Activated B cell treated with CpG ODN at 0.5 μM for 24 hours (primary cell): ENCODE measurements around the gene MLLT1. TPM values are rescaled to one million over a fixed set of nuclear protein-coding genes. Genes with fewer than 3 reads are reported as not detected.

Source experiments
- ATAC-seq: fragments of 200-7000 bp; cut with Tn5 transposase; one replicate; pipeline ENCODE4 v1.10.0; 2021; ENCODE audit warnings: low read depth, mild to moderate bottlenecking, moderate library complexity
- CTCF ChIA-PET: fragments of 350-600 bp; sonication (Branson Sonifier 250); formaldehyde crosslinking; loops from one replicate; lab custom pipeline; 2021; ENCODE audit warnings: antibody characterized with exemption; lab: Charles Lee
- POLR2A ChIA-PET: fragments of 350-600 bp; sonication (Branson Sonifier 250); formaldehyde crosslinking; loops from one replicate; lab custom pipeline; 2021; ENCODE audit warnings: antibody characterized with exemption; lab: Charles Lee
- DNase-seq: peaks from one replicate; pipeline ENCODE4 v3.0.0; 2022
- H3K27ac Mint-ChIP-seq: one replicate; pipeline ENCODE4 v1.8.0; 2020; ENCODE audit warnings: mixed read lengths
- H3K27me3 Mint-ChIP-seq: one replicate; pipeline ENCODE4 v1.8.0; 2021; ENCODE audit warnings: mixed read lengths
- H3K36me3 Mint-ChIP-seq: one replicate; pipeline ENCODE4 v1.8.0; 2021; ENCODE audit warnings: low read depth, mixed read lengths
- H3K4me1 Mint-ChIP-seq: one replicate; pipeline ENCODE4 v1.8.0; 2021; ENCODE audit warnings: mixed read lengths
- H3K4me3 Mint-ChIP-seq: one replicate; pipeline ENCODE4 v1.8.0; 2020; ENCODE audit warnings: mild to moderate bottlenecking, mixed read lengths
- H3K9me3 Mint-ChIP-seq: one replicate; pipeline ENCODE4 v1.8.0; 2020; ENCODE audit warnings: mixed read lengths
- CTCF ChIP-seq: fragments of 200-600 bp; IDR thresholded peaks from one replicate; pipeline ENCODE4 v1.8.0; 2022; ENCODE audit warnings: antibody characterized with exemption, mild to moderate bottlenecking
- intact Hi-C: fragments of 100-400 bp; cut with micrococcal nuclease; formaldehyde crosslinking; loops from one replicate; pipeline ENCODE4 v1.15.1; 2024
- total RNA-seq: library from RNA; stranded (reverse); gene quantifications from 2 replicates; pipeline ENCODE4 v1.2.3, GENCODE V29; 2022

MLLT1 gene
- total RNA-seq, 1 donor from 2014 or later = 41.3 TPM

DNA sequence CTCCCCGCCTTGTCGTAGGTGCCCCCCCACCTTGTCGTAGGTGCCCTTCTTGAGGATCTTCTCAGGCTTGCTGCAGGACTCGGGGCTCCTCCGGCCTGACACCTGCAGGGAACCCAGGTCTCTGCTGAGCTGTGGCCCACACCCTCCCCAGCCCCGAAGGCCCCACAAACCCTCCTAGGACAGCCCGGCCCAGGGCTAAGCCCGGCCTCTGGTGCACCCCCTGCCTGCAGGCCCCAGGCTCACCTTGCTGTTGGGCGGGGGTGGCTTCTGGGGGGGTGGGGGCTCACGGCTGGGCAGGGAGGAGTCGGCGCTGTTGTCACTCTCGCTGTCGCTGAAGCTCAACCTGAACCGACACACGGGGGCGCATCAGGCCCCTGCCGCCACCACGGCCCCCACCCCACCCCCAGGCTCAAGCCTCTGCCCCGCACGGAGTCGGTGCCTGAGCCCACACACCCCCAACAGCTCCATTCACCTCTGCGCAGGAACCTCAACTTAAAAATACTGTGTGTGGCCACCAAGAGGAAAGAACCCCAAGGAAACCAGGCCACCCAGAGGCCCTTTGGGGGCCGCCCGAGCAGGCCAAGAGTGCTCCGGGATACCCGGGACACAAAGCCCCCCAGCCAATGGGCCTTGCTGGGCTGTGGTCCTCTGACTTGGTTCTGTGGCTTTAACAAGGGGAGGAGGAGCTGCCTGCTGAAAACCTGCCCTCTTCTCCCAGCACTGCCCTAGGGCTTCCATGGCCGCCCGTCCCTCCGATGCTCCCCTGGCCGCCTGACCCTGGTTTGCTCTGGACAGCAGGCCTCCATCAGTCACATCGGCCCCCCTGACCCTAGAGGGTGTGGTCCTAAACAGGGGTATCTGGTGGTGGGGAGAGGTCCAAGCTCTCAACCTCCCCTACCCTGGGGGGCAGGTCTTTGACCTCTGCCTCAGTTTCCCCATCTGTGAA lies 65.8 kb downstream of the MLLT1 start:
- TF ChIP-seq CTCF = no peak
- no peaks in the 10 kb centered on the region for H3K4me1 Mint-ChIP-seq
- CTCF ChIA-PET = no interaction called here
- H3K27ac Mint-ChIP-seq = no peak overlapping the region
- no peak overlapping the region for H3K4me3 Mint-ChIP-seq
- POLR2A ChIA-PET = interaction anchor here (0.5 kb wide), 1 partner anchor 10 kb away, joined by 5 read pairs; no protein-coding TSS in a partner anchor
- intact Hi-C loops = no loop called here
- H3K36me3 Mint-ChIP-seq = peaks cover 23% of the 10 kb centered on the region
- DNase-seq = no peak
- H3K9me3 Mint-ChIP-seq = no peaks in the 10 kb centered on the region
- no peaks in the 10 kb centered on the region for H3K27me3 Mint-ChIP-seq
- ATAC-seq = no peak

GRCh38 chr19:6213266-6213595 lies 66.5 kb downstream of the MLLT1 start:
- DNase-seq (no peak), ATAC-seq (no peak)
- ChIA-PET POLR2A (no interaction called here), CTCF (no interaction called here)
- no peaks in the 10 kb centered on the region for H3K27me3 Mint-ChIP-seq
- no peak for TF ChIP-seq CTCF
- H3K27ac Mint-ChIP-seq = no peak overlapping the region
- H3K36me3 Mint-ChIP-seq = peaks cover 21% of the 10 kb centered on the region
- intact Hi-C loops = no loop called here
- H3K4me3 Mint-ChIP-seq = no peak overlapping the region
- H3K9me3 Mint-ChIP-seq = no peaks in the 10 kb centered on the region
- H3K4me1 Mint-ChIP-seq = no peaks in the 10 kb centered on the region

DNA sequence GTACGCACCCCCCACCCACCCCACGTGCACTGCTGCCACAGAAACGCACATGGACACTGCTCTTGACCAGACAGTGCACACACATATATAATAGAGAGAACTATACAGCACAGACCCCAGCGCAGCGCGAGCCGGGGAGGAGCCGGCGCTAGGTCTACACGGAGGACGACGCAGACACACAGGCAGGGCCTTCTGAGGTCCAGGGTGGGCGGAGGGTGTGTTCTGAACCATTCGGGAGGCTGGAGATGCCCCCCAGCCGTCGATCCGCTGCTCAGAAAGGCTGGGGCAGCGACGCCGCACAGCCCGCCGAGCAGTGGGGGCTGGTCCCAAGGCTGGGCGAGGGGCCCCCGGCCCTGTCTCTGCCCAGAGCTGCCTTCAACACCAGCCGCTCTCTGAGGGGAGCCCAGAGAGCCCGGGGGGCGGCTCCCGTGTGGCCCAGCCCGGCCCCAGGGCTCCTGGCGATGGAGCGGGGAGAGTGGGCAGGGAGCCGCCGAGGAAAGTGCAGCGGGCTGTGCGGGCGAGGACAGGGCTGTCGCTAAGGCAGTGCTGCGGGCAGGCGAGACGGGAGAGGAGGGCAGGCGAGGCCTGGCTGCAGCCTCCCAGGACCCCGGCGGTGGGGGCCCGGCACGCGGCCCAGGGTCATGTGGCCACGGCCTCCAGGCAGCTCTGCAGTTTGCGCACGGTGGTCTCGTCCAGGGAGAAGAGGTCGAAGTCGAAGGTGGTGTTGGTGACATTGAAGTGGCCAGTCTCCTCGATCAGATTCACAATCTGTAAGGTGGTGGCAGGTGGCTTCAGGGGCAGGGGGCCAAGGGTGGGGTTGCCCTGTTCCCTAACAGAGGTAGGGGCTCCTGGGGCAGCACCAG lies 67.1 kb downstream of the MLLT1 start:
- intact Hi-C loops = no loop called here
- Mint-ChIP-seq H3K27ac (no peak overlapping the region), H3K4me1 (no peaks in the 10 kb centered on the region), H3K36me3 (peaks cover 21% of the 10 kb centered on the region), H3K9me3 (no peaks in the 10 kb centered on the region), H3K4me3 (no peak overlapping the region), H3K27me3 (no peaks in the 10 kb centered on the region)
- POLR2A ChIA-PET = no interaction called here
- CTCF ChIA-PET = no interaction called here
- TF ChIP-seq CTCF = no peak
- DNase-seq = no peak
- ATAC-seq = no peak

DNA sequence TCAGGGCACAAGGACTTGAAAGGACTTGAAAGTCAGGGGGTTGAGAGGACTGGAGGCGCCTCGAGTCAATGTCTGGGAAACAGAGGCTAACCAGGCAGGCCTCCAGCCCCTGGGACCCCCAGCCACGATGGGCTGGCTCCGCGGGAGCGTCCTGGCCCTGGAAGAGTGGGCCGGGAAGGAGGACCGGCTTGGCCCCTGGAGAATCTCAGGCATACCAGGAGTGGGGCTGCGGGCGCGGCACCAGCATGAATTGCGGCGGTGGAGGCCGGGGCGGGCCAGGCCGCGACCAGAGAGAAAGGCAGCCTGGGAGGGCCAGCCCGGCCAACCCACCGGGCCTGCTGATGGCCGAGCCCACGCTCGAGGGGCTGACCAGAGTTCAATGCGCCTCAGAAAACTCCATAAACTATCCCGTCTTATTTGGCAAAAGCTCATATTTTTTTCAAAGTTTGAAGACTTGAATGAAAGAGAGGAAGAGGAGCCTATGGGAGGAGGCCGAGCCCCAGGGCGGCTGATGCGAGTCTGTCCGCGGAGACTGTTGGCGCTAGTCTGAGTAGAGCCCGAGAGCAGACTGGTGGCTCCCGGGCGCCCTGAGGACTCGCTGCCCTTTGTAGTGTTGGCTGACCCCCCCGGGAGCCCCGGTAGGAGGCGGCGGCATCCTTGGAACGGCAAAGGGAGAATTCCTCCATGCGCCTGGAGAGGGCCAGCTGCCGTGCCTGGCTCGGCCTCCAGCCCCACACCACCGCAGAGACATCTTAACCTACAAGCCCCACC lies 68.0 kb downstream of the MLLT1 start:
- no peak overlapping the region for H3K4me3 Mint-ChIP-seq
- H3K27ac Mint-ChIP-seq = no peak overlapping the region
- CTCF ChIA-PET = no interaction called here

More for the DNA sequence above, 68.0 kb downstream of the MLLT1 start:
- DNase-seq (no peak), ATAC-seq (no peak)
- H3K36me3 Mint-ChIP-seq = peaks cover 18% of the 10 kb centered on the region
- TF ChIP-seq CTCF = no peak
- no peaks in the 10 kb centered on the region for H3K27me3 Mint-ChIP-seq
- intact Hi-C loops = no loop called here
- H3K4me1 Mint-ChIP-seq = no peaks in the 10 kb centered on the region
- H3K9me3 Mint-ChIP-seq = no peaks in the 10 kb centered on the region
- POLR2A ChIA-PET = no interaction called here
